ENCODE data around the gene JUP.
"Not testable (repeated sequence)": the region's sequence is repeated elsewhere in the genome, so short reads cannot be mapped to it uniquely, and the experiment has no call there.

JUP gene

GRCh38 chr17:41786227-41787020, at the start of gene JUP:
Gene JUP, minus strand, starts transcription at chr17:41786711. Its CDS starts 14,857 bp downstream, at chr17:41771854.
- DNase-seq: peak; percentile 62 to 84 (median 68)

- DNase-seq: peak in 2 of 4 experiments; percentile 14 to 65
Measured at GRCh38 chr17:41835800-41836549, 49.5 kb upstream of the JUP start, which contains the start of gene NT5C3B. Gene NT5C3B, minus strand, starts transcription at chr17:41836232. Its CDS starts 39 bp downstream, at chr17:41836193.

GRCh38 chr17:41835214-41835799, 48.8 kb upstream of the JUP start:
- no peak for DNase-seq

GRCh38 chr17:41829961-41830360, 43.5 kb upstream of the JUP start:
- DNase-seq: not testable (repeated sequence)

- no peak for DNase-seq
Measured at GRCh38 chr17:41825175-41825845, 38.8 kb upstream of the JUP start.

GRCh38 chr17:41824086-41824485, 37.6 kb upstream of the JUP start:
- DNase-seq: no peak

GRCh38 chr17:41823580-41823979, 37.1 kb upstream of the JUP start:
- no peak for DNase-seq

- no peak for DNase-seq
Measured at GRCh38 chr17:41823141-41823524, 36.6 kb upstream of the JUP start.

- no peak for DNase-seq
Measured at GRCh38 chr17:41822216-41823140, 36.0 kb upstream of the JUP start.

- DNase-seq: no peak
Measured at GRCh38 chr17:41821776-41822175, 35.3 kb upstream of the JUP start.

GRCh38 chr17:41818024-41818423, 31.5 kb upstream of the JUP start:
- no peak for DNase-seq

GRCh38 chr17:41816637-41817320, 30.3 kb upstream of the JUP start:
- DNase-seq: no peak

GRCh38 chr17:41814195-41814594, 27.7 kb upstream of the JUP start:
- DNase-seq: no peak

GRCh38 chr17:41813699-41814124, 27.2 kb upstream of the JUP start:
- DNase-seq: no peak

- DNase-seq: no peak
Measured at GRCh38 chr17:41813152-41813680, 26.7 kb upstream of the JUP start.

GRCh38 chr17:41812381-41813151, 26.1 kb upstream of the JUP start, which contains the start of gene FKBP10:
Gene FKBP10, plus strand, starts transcription at chr17:41813004. Its CDS starts 31 bp downstream, at chr17:41813035.
- DNase-seq: peak in 1 of 4 experiments; percentile 34

- peak; percentile 16 to 71 (median 42) for DNase-seq
Measured at GRCh38 chr17:41811549-41812380, 25.3 kb upstream of the JUP start, which contains the start of gene P3H4. Gene P3H4, minus strand, starts transcription at chr17:41811949. Its CDS starts 34 bp downstream, at chr17:41811915.

- peak in 1 of 4 experiments; percentile 35 for DNase-seq
Measured at GRCh38 chr17:41810659-41811548, 24.4 kb upstream of the JUP start.

Data from activated naive CD4-positive, alpha-beta T cell (primary cell).